Prostate gland (tissue), 2 donors: Measurements from ENCODE around the gene ASIC2.

ENCODE experiments used
- CTCF ChIP-seq, 4 experiments: fragments of 200-600 bp in 2 of 4; fragments of 450-650 bp in 2 of 4; sonication (generic) in 2 of 4; IDR thresholded peaks; 1 replicate in 3 of 4; 2 replicates in 1 of 4; pipeline ENCODE4 v1.5.1; 2016 to 2019; ENCODE audit warnings: antibody characterized with exemption in 4 of 4, mild to moderate bottlenecking in 2 of 4, moderate library complexity in 2 of 4
- POLR2A ChIP-seq: fragments of 450-650 bp; IDR thresholded peaks from one replicate; pipeline ENCODE4 v1.6.1; 2016; ENCODE audit warnings: antibody characterized with exemption, mild to moderate bottlenecking

GRCh38 chr17:33023790-33024189 lies 269.3 kb downstream of the ASIC2 start:
- TF ChIP-seq CTCF (IDR thresholded peaks at IDR 0.05) (no peak), POLR2A (no peak)
